Smooth muscle cell (in vitro differentiated cells): ENCODE data around the gene ARHGEF17. TPM values are rescaled to one million over a fixed set of nuclear protein-coding genes. Genes with fewer than 3 reads are reported as not detected.
A peak's percentile ranks its signal among the peaks of the same experiment; 100 is the strongest.

Source experiments
- DNase-seq: peaks from one replicate; lab custom pipeline; 2025; ENCODE audit not compliant: unreplicated experiment; lab: John Stamatoyannopoulos, UW
- H2AFZ ChIP-seq: fragments of 200-600 bp; sonication (generic); 2 replicates; pipeline ENCODE4 v1.6.0; 2016; ENCODE audit warnings: antibody characterized with exemption, low read depth, mild to moderate bottlenecking
- H3F3A ChIP-seq: fragments of 200-600 bp; sonication (generic); 2 replicates; pipeline ENCODE4 v1.6.0; 2017; ENCODE audit warnings: antibody characterized with exemption, low read depth
- H3K27ac ChIP-seq: fragments of 200-600 bp; sonication (generic); 2 replicates; pipeline ENCODE4 v1.5.1; 2016; ENCODE audit warnings: low read depth, mild to moderate bottlenecking
- H3K27me3 ChIP-seq: fragments of 200-600 bp; sonication (generic); 2 replicates; pipeline ENCODE4 v1.6.1; 2016; ENCODE audit warnings: low read depth, mild to moderate bottlenecking
- H3K36me3 ChIP-seq: fragments of 200-600 bp; sonication (generic); 2 replicates; pipeline ENCODE4 v1.5.1; 2016; ENCODE audit warnings: low read depth
- H3K4me1 ChIP-seq: fragments of 200-600 bp; sonication (generic); 2 replicates; pipeline ENCODE4 v1.5.1; 2016; ENCODE audit warnings: low read depth
- H3K4me2 ChIP-seq: fragments of 200-600 bp; sonication (generic); 2 replicates; pipeline ENCODE4 v1.6.0; 2016; ENCODE audit warnings: mild to moderate bottlenecking
- H3K4me3 ChIP-seq: fragments of 200-600 bp; sonication (generic); 2 replicates; pipeline ENCODE4 v1.5.1; 2016; ENCODE audit warnings: mild to moderate bottlenecking
- H3K79me2 ChIP-seq: fragments of 200-600 bp; sonication (generic); 2 replicates; pipeline ENCODE4 v1.6.0; 2016; ENCODE audit warnings: low read depth, mild to moderate bottlenecking
- H3K9ac ChIP-seq: fragments of 200-600 bp; sonication (generic); 2 replicates; pipeline ENCODE4 v1.6.0; 2016; ENCODE audit warnings: low read depth
- H3K9me3 ChIP-seq: fragments of 200-600 bp; sonication (generic); replicated peaks from 2 replicates; pipeline ENCODE4 v1.5.1; 2016; ENCODE audit warnings: low read depth
- H4K20me1 ChIP-seq: fragments of 200-600 bp; sonication (generic); 2 replicates; pipeline ENCODE4 v1.6.0; 2016; ENCODE audit warnings: low read depth
- WGBS: methylation state at CpG from one replicate; pipeline ENCODE4 v1.1.7; 2016; ENCODE audit warnings: low lambda C conversion rate; 5-methylcytosine and 5-hydroxymethylcytosine counted together
- polyA plus RNA-seq: library from polyadenylated mRNA; unstranded; fragments of >200 nt; fragmentation: Nextera tagmentation; extraction: Ambion mirVana; gene quantifications from 2 replicates; pipeline ENCODE4 v1.2.1, GENCODE V29; 2016
- total RNA-seq: library from RNA; depleted of rRNA; stranded (reverse); fragments of >200 nt; gene quantifications from 2 replicates; pipeline ENCODE4 v1.2.3, GENCODE V29; 2014
- TF ChIP-seq, protein P1 (sequence below): fragments of 200-600 bp; sonication (generic); IDR thresholded peaks from 2 replicates; pipeline ENCODE4 v1.5.1; 2017; ENCODE audit warnings: borderline replicate concordance, mild to moderate bottlenecking, antibody characterized with exemption; ENCODE audit not compliant: insufficient read depth, poor library complexity, severe bottlenecking

Gene ARHGEF17
- total and polyA plus RNA-seq, 2 experiments from 2014 or later, result 18.0 to 27.8 TPM

DNA sequence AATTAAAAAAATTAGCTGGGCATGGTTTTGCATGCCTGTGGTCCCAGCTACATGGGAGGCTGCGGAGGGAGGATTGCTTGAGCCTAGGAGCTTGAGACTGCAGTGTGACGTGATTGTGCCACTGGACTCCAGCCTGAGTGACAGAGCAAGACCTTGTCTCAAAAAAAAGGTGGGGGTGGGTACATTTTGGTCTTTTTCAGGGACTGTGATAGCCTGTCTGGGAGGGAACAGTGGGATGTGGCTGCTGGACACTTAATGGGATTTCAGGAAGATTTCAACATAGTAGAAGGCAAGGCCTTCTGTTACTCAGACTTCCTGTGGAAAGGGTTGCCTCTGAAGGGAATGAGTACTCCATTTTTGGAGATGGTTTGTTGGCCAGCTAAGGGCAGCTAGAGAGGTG lies 108.7 kb downstream of the ARHGEF17 start:
- Histone ChIP-seq H3F3A (peaks cover 24% of the 10 kb centered on the region), H3K27me3 (no peaks in the 10 kb centered on the region), H3K36me3 (no peaks in the 10 kb centered on the region), H3K4me2 (peak overlapping the region; percentile 56), H3K9ac (peak overlapping the region; percentile 76), H3K4me3 (no peak overlapping the region), H2AFZ (no peak overlapping the region), H3K4me1 (peaks cover 27% of the 10 kb centered on the region), H3K9me3 (no peaks in the 10 kb centered on the region), H3K79me2 (no peaks in the 10 kb centered on the region), H3K27ac (peak overlapping the region; percentile 93), H4K20me1 (peaks cover 2% of the 10 kb centered on the region)
- WGBS, result 14% methylated on average over 2 of the region's 2 CpGs
- DNase-seq, result no peak
- TF ChIP-seq, protein P1, sequence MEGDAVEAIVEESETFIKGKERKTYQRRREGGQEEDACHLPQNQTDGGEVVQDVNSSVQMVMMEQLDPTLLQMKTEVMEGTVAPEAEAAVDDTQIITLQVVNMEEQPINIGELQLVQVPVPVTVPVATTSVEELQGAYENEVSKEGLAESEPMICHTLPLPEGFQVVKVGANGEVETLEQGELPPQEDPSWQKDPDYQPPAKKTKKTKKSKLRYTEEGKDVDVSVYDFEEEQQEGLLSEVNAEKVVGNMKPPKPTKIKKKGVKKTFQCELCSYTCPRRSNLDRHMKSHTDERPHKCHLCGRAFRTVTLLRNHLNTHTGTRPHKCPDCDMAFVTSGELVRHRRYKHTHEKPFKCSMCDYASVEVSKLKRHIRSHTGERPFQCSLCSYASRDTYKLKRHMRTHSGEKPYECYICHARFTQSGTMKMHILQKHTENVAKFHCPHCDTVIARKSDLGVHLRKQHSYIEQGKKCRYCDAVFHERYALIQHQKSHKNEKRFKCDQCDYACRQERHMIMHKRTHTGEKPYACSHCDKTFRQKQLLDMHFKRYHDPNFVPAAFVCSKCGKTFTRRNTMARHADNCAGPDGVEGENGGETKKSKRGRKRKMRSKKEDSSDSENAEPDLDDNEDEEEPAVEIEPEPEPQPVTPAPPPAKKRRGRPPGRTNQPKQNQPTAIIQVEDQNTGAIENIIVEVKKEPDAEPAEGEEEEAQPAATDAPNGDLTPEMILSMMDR, result no peak

Other genes starting within 250 kb of the ARHGEF17 start
- gene FCHSD2, start 166.0 kb upstream of the ARHGEF17 start, total RNA-seq, result 14.6 and 18.3 TPM in 2 replicates
- gene FCHSD2, start 166.0 kb upstream of the ARHGEF17 start, polyA plus RNA-seq, result 18.8 and 24.3 TPM in 2 replicates
- gene P2RY2, start 90.0 kb upstream of the ARHGEF17 start, total RNA-seq, result 0.99 and 5.8 TPM in 2 replicates
- 1.9 TPM in 1 of 2 replicates, not detected in the other for gene P2RY2, start 90.0 kb upstream of the ARHGEF17 start, polyA plus RNA-seq
- 5.0 and 13.8 TPM in 2 replicates for gene P2RY6, start 35.9 kb upstream of the ARHGEF17 start, total RNA-seq
- 3.7 and 13.6 TPM in 2 replicates for gene P2RY6, start 35.9 kb upstream of the ARHGEF17 start, polyA plus RNA-seq
- gene RELT, start 68.1 kb downstream of the ARHGEF17 start, total RNA-seq, result 4.3 and 4.8 TPM in 2 replicates
- 5.5 and 9.4 TPM in 2 replicates for gene RELT, start 68.1 kb downstream of the ARHGEF17 start, polyA plus RNA-seq